Posterior cingulate gyrus (tissue), 11 donors: ENCODE measurements around the gene PIAS4.
"Not testable (repeated sequence)": the region's sequence is repeated elsewhere in the genome, so short reads cannot be mapped to it uniquely, and the experiment has no call there.

Experiments used
- DNase-seq, 10 donors: peaks; one replicate each; pipeline versions ENCODE4 v3.0.0 to v3.0.0-alpha.2; 2020 to 2021; ENCODE audit warnings: mixed read lengths in 3 of 10
- intact Hi-C: fragments of 100-400 bp; cut with DNase I; formaldehyde crosslinking; loops from one replicate; pipeline ENCODE4 v1.15.1; 2023

The PIAS4 gene

GRCh38 chr19:3987619-3988371, 19.7 kb upstream of the PIAS4 start:
- DNase-seq: peak; percentile 72 to 97 (median 84)
- intact Hi-C loops: loop anchor here (2.0 kb wide), 2 partner anchors 195 to 217 kb away; partner anchors contain the start of genes ANKRD24 and SIRT6

GRCh38 chr19:3990815-3991117, 16.8 kb upstream of the PIAS4 start:
- intact Hi-C loops: loop anchor here (2.0 to 5.0 kb wide), 2 partner anchors 16 to 77 kb away; partner anchors contain the start of genes PIAS4 and ZBTB7A
- no peak for DNase-seq

- intact Hi-C loops: no loop called here
- no peak for DNase-seq
Measured at GRCh38 chr19:3995607-3996006, 11.9 kb upstream of the PIAS4 start.

GRCh38 chr19:3998667-3999412, 8.7 kb upstream of the PIAS4 start:
- intact Hi-C loops, DNase-seq: not testable (repeated sequence)

- intact Hi-C loops, DNase-seq: not testable (repeated sequence)
Measured at GRCh38 chr19:4000798-4001197, 6.7 kb upstream of the PIAS4 start.

- not testable (repeated sequence) for DNase-seq
- intact Hi-C loops: loop anchor here (5.0 kb wide), 1 partner anchor 117 kb away; the partner anchor contains the start of gene MAP2K2
Measured at GRCh38 chr19:4005436-4005835, 2.1 kb upstream of the PIAS4 start.

- intact Hi-C loops: loop anchor here (1.0 to 5.0 kb wide), 3 partner anchors 17 to 114 kb away; partner anchors contain the start of gene MAP2K2
- DNase-seq: peak in 2 of 10 donors; percentile 84 to 85
Measured at GRCh38 chr19:4007836-4008539, 452 bp downstream of the PIAS4 start.

- peak in 2 of 10 donors; percentile 80 to 82 for DNase-seq
- intact Hi-C loops: loop anchor here (5.0 kb wide), 1 partner anchor 112 kb away; the partner anchor contains the start of gene MAP2K2
Measured at GRCh38 chr19:4009990-4010807, 2.7 kb downstream of the PIAS4 start.

- DNase-seq: no peak
- intact Hi-C loops: no loop called here
Measured at GRCh38 chr19:4010808-4011110, 3.2 kb downstream of the PIAS4 start.

GRCh38 chr19:4011430-4011829, 3.9 kb downstream of the PIAS4 start:
- intact Hi-C loops, DNase-seq: not testable (repeated sequence)

- intact Hi-C loops: no loop called here
- peak in 1 of 10 donors; percentile 75 for DNase-seq
Measured at GRCh38 chr19:4012092-4012974, 4.8 kb downstream of the PIAS4 start.

- DNase-seq: no peak
- intact Hi-C loops: no loop called here
Measured at GRCh38 chr19:4012975-4013634, 5.6 kb downstream of the PIAS4 start.

GRCh38 chr19:4013886-4014540, 6.5 kb downstream of the PIAS4 start:
- DNase-seq: peak in 3 of 10 donors; percentile 52 to 87 (median 83)
- intact Hi-C loops: no loop called here

- DNase-seq: peak in 1 of 10 donors; percentile 85
- intact Hi-C loops: no loop called here
Measured at GRCh38 chr19:4014541-4015491, 7.3 kb downstream of the PIAS4 start.

- DNase-seq: peak in 3 of 10 donors; percentile 58 to 91 (median 80)
- intact Hi-C loops: no loop called here
Measured at GRCh38 chr19:4015705-4016402, 8.3 kb downstream of the PIAS4 start.

- intact Hi-C loops: no loop called here
- DNase-seq: peak; percentile 68 to 98 (median 83)
Measured at GRCh38 chr19:4016486-4016885, 8.9 kb downstream of the PIAS4 start.
